NT2/D1 (cell line): ENCODE results near the gene MED31.

Source experiments
- SUZ12 ChIP-seq: IDR thresholded peaks from 2 replicates; pipeline ENCODE4 v1.6.1; 2011; ENCODE audit not compliant: insufficient read length, insufficient read depth; ENCODE audit errors: extremely low read depth
- YY1 ChIP-seq: IDR thresholded peaks from 2 replicates; pipeline ENCODE4 v1.6.1; 2011; ENCODE audit not compliant: insufficient read length, insufficient read depth
- ZNF274 ChIP-seq: IDR thresholded peaks from 2 replicates; pipeline ENCODE4 v1.6.1; 2011; ENCODE audit warnings: mild to moderate bottlenecking, low read depth, low read length

GRCh38 chr17:6602141-6602540 is 49.3 kb downstream of the MED31 start:
- TF ChIP-seq YY1 (no peak), SUZ12 (no peak), ZNF274 (no peak)
